ENCODE results near the gene RARS2. TPM values are rescaled to one million over a fixed set of nuclear protein-coding genes. Genes with fewer than 3 reads are reported as not detected.

RARS2 gene
- total and polyA plus RNA-seq, 2 of the 8 experiments (the other 6 are each of a cell fraction or from before 2014, with no cell fraction given) = 10.2 to 40.5 TPM

DNA sequence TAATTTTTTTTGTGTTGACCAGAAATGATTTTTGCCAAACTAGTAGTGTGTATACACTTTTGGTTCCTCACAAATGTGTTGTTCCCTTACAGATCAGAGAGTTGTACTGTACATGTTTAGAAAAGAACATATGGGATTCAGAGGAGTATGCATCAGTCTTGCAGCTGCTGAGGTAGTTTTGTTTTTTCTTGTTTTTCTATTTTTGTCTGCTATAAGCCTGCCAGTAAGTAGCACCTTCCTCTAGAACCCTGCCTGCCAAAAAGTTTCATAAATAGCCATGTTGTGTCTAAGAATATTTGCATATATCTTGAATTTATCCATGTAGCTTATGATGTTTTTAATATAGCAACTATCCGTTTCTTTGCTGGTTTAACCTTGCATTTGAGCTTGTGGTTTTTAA lies 46.5 kb upstream of the RARS2 start:
- H3K9me3 ChIP-seq (ENCODE audit: insufficient read depth in 2 of 2, low read depth in 1 of 2, low read length in 1 of 2) = no peaks in the 10 kb centered on the region
- no peaks in the 10 kb centered on the region for H3K79me1 ChIP-seq (ENCODE audit: low read depth, low read length)
- H3K79me2 ChIP-seq (ENCODE audit: control insufficient read depth in 1 of 2, insufficient read depth in 2 of 2, low read length in 2 of 2) = no peaks in the 10 kb centered on the region
- no peak overlapping the region for H4K5ac ChIP-seq (ENCODE audit: insufficient read length, low read depth, low read length)
- H2BK5ac ChIP-seq (ENCODE audit: low read depth, low read length) = no peak overlapping the region
- H4K91ac ChIP-seq (replicated peaks; ENCODE audit: insufficient read length, low read length) = no peak overlapping the region
- DNase-seq (ENCODE audit: low read depth in 1 of 2, low spot score in 2 of 2) (no peak), FAIRE-seq (no peak)
- no peak overlapping the region for H2BK15ac ChIP-seq (ENCODE audit: low read length)
- no peak overlapping the region for H2BK20ac ChIP-seq (ENCODE audit: low read length)
- no peaks in the 10 kb centered on the region for H3K23me2 ChIP-seq (ENCODE audit: low read depth, low read length)
- no peak overlapping the region for H3K4ac ChIP-seq (replicated peaks; ENCODE audit: insufficient read length, low read depth, low read length)
- no peak overlapping the region for H2BK12ac ChIP-seq (ENCODE audit: low read depth, low read length)
- H3K4me2 ChIP-seq (ENCODE audit: insufficient read depth in 1 of 2, low read depth in 2 of 2, low read length in 2 of 2) = no peak overlapping the region
- no peak overlapping the region for H4K8ac ChIP-seq (ENCODE audit: extremely low read depth, insufficient read depth, low read length)
- H2BK120ac ChIP-seq (replicated peaks; ENCODE audit: low read depth, low read length) = no peak overlapping the region
- no peak overlapping the region for H3K56ac ChIP-seq (replicated peaks; ENCODE audit: insufficient read length, low read depth, low read length)
- no peak overlapping the region for H3K18ac ChIP-seq (ENCODE audit: extremely low read depth, low read length)
- 92% methylated on average over 1 of the region's 1 CpG; no CpG with 5 or more reads in 1 of the 2 experiments for WGBS, 2 experiments (ENCODE audit: extremely low coverage in 1 of 2, insufficient coverage in 1 of 2, insufficient read length in 1 of 2, insufficient replicate concordance in 2 of 2, low coverage in 1 of 2, low lambda C conversion rate in 2 of 2, missing lambda C conversion rate in 1 of 2)
- H3K9ac ChIP-seq (replicated peaks in 1 of 4; ENCODE audit: extremely low read depth in 1 of 4, low read depth in 3 of 4, low read length in 3 of 4) = no peak overlapping the region
- peaks cover 0 to 33% (median 16%) of the 10 kb centered on the region in 4 experiments for H3K36me3 ChIP-seq (ENCODE audit: control insufficient read depth in 2 of 4, insufficient read depth in 4 of 4, low read length in 3 of 4)
- no peak overlapping the region for H3K23ac ChIP-seq (ENCODE audit: insufficient read length)
- no peaks in the 10 kb centered on the region for H3K4me1 ChIP-seq (replicated peaks in 1 of 4; ENCODE audit: control insufficient read depth in 3 of 4, insufficient read depth in 4 of 4, low read length in 3 of 4)
- H2AK5ac ChIP-seq (ENCODE audit: low read depth, low read length) = no peak overlapping the region
- H3K27ac ChIP-seq (ENCODE audit: low read depth, low read length) = no peak overlapping the region
- ChIA-PET CTCF (ENCODE audit: partially characterized antibody) (interaction anchor here (1.4 kb wide), 1 partner anchor 9 kb away, joined by 4 read pairs; no protein-coding TSS in a partner anchor), POLR2A (ENCODE audit: partially characterized antibody) (interaction anchor here (0.7 to 1.1 kb wide), 4 partner anchors 9 to 62 kb away, joined by 3 to 5 read pairs (median 3); partner anchors contain the start of genes ORC3 and RARS2)
- no peak overlapping the region for H3K14ac ChIP-seq (ENCODE audit: insufficient read length)
- no peak overlapping the region for H3K4me3 ChIP-seq (ENCODE audit: extremely low read depth in 1 of 4, insufficient read depth in 2 of 4, low read depth in 3 of 4, low read length in 4 of 4)
- H4K20me1 ChIP-seq (replicated peaks in 1 of 2; ENCODE audit: control insufficient read depth in 1 of 2, insufficient read depth in 2 of 2, low read length in 2 of 2) = peaks cover 0 to 3% of the 10 kb centered on the region in 2 experiments
- no peak overlapping the region for H2AFZ ChIP-seq (ENCODE audit: low read length)
- no peaks in the 10 kb centered on the region for H3K27me3 ChIP-seq (replicated peaks in 1 of 4; ENCODE audit: control insufficient read depth in 3 of 4, extremely low read depth in 1 of 4, insufficient read depth in 3 of 4, low read length in 3 of 4)
- TF ChIP-seq JUND (IDR thresholded peaks at IDR 0.05; ENCODE audit: low read length) (no peak), SIN3A (conservative IDR thresholded peaks at IDR 0.05 in 1 of 2, IDR thresholded peaks at IDR 0.05 in 1 of 2; ENCODE audit: low read depth in 1 of 2, low read length in 2 of 2) (no peak), KDM4A (IDR thresholded peaks at IDR 0.05; ENCODE audit: low read depth, low read length, severe bottlenecking) (no peak), RFX5 (IDR thresholded peaks at IDR 0.05; ENCODE audit: borderline replicate concordance, low read depth, low read length) (no peak), CTBP2 (IDR thresholded peaks at IDR 0.05; ENCODE audit: borderline replicate concordance, insufficient read depth, insufficient read length, low read length) (no peak), CEBPB (IDR thresholded peaks at IDR 0.05; ENCODE audit: low read depth, low read length) (no peak)
- TF ChIP-seq, protein P1, sequence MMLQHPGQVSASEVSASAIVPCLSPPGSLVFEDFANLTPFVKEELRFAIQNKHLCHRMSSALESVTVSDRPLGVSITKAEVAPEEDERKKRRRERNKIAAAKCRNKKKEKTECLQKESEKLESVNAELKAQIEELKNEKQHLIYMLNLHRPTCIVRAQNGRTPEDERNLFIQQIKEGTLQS (IDR thresholded peaks at IDR 0.05; ENCODE audit: insufficient read depth, low read depth, low read length) = no peak

Data from H1 (cell line).